GM19239 (cell line): ENCODE data around the gene PLA2G12A.

Source experiments
- DNase-seq: peaks from one replicate; pipeline ENCODE4 v3.0.0; 2011; ENCODE audit warnings: low spot score; ENCODE audit not compliant: insufficient read length
- FAIRE-seq: peaks from 2 replicates; lab custom pipeline; 2011; peaks lifted over from hg19 to GRCh38; lab: Jason Lieb, UNC

PLA2G12A gene

GRCh38 chr4:109729718-109730618 lies at the start of gene PLA2G12A:
PLA2G12A (minus strand) TSS chr4:109730070; CDS start chr4:109729809, 261 bp downstream.
- FAIRE-seq (peak; percentile 69), DNase-seq (peak; percentile 85)

GRCh38 chr4:109764789-109765402 lies 35.0 kb upstream of the PLA2G12A start:
- FAIRE-seq (no peak), DNase-seq (no peak)

- DNase-seq (no peak), FAIRE-seq (no peak)
These were observed 34.5 kb upstream of the PLA2G12A start for GRCh38 chr4:109764376-109764775.

GRCh38 chr4:109760682-109761081 lies 30.8 kb upstream of the PLA2G12A start:
- no peak for DNase-seq

GRCh38 chr4:109755656-109756055 lies 25.8 kb upstream of the PLA2G12A start:
- no peak for DNase-seq
- no peak for FAIRE-seq

More at GRCh38 chr4:109760682-109761081, 30.8 kb upstream of the PLA2G12A start:
- no peak for FAIRE-seq

GRCh38 chr4:109754093-109754857 lies 24.4 kb upstream of the PLA2G12A start:
- FAIRE-seq = no peak
- no peak for DNase-seq

GRCh38 chr4:109752525-109752924 lies 22.7 kb upstream of the PLA2G12A start:
- no peak for DNase-seq

GRCh38 chr4:109751852-109752251 lies 22.0 kb upstream of the PLA2G12A start:
- FAIRE-seq = no peak
- no peak for DNase-seq

More at GRCh38 chr4:109752525-109752924, 22.7 kb upstream of the PLA2G12A start:
- peak; percentile 58 for FAIRE-seq

GRCh38 chr4:109750652-109751244 lies 20.9 kb upstream of the PLA2G12A start:
- DNase-seq (no peak), FAIRE-seq (no peak)

- no peak for FAIRE-seq
- DNase-seq = no peak
These were observed 19.7 kb upstream of the PLA2G12A start for GRCh38 chr4:109749388-109750082.

- no peak for FAIRE-seq
- DNase-seq = no peak
These were observed 18.2 kb upstream of the PLA2G12A start for GRCh38 chr4:109748114-109748513.

GRCh38 chr4:109746728-109747127 lies 16.9 kb upstream of the PLA2G12A start:
- FAIRE-seq (no peak), DNase-seq (no peak)

GRCh38 chr4:109745830-109746229 lies 16.0 kb upstream of the PLA2G12A start:
- FAIRE-seq (no peak), DNase-seq (no peak)

GRCh38 chr4:109739547-109739946 lies 9.7 kb upstream of the PLA2G12A start:
- DNase-seq = no peak

GRCh38 chr4:109738104-109738872 lies 8.4 kb upstream of the PLA2G12A start:
- no peak for FAIRE-seq
- DNase-seq = no peak

More at GRCh38 chr4:109739547-109739946, 9.7 kb upstream of the PLA2G12A start:
- FAIRE-seq = no peak

- FAIRE-seq (no peak), DNase-seq (no peak)
These were observed 5.9 kb upstream of the PLA2G12A start for GRCh38 chr4:109735566-109736365.

GRCh38 chr4:109733728-109734127 lies 3.9 kb upstream of the PLA2G12A start:
- FAIRE-seq (no peak), DNase-seq (no peak)
